Body of pancreas (tissue), 4 donors: ENCODE measurements around the gene PYROXD2. TPM values are rescaled to one million over a fixed set of nuclear protein-coding genes. Genes with fewer than 3 reads are reported as not detected.
A peak's percentile ranks its signal among the peaks of the same experiment; 100 is the strongest.

Source experiments
- ATAC-seq: fragments of 150-250 bp; one replicate; pipeline ENCODE4 v1.9.1; 2016
- DNase-seq, 4 donors: peaks; one replicate each; pipeline ENCODE4 v3.0.0-alpha.2; 2019
- H3K27ac ChIP-seq, 4 donors: fragments of 200-600 bp; sonication (generic); 1 replicate in 3 of 4; 2 replicates in 1 of 4; pipeline versions ENCODE4 v1.5.1 to v1.6.1; 2016 to 2019; ENCODE audit warnings: mild to moderate bottlenecking in 1 of 4, mixed read lengths in 1 of 4, moderate library complexity in 1 of 4
- H3K27me3 ChIP-seq, 2 donors: fragments of 200-600 bp; sonication (generic); one replicate each; pipeline ENCODE4 v1.6.0; 2016; ENCODE audit warnings: mild to moderate bottlenecking in 1 of 2
- H3K36me3 ChIP-seq, 2 donors: fragments of 200-600 bp; sonication (generic); replicated peaks in 1 of 2; 2 replicates each; pipeline ENCODE4 v1.5.1; 2016; ENCODE audit warnings: low read depth in 2 of 2; ENCODE audit not compliant: insufficient read depth in 1 of 2
- H3K4me1 ChIP-seq: fragments of 200-600 bp; sonication (generic); one replicate; pipeline ENCODE4 v1.6.0; 2016
- H3K4me3 ChIP-seq, 2 donors: fragments of 200-600 bp; sonication (generic); 1 replicate in 1 of 2; 2 replicates in 1 of 2; pipeline ENCODE4 v1.5.1; 2016 to 2019
- H3K9me3 ChIP-seq, 3 donors: fragments of 200-600 bp; sonication (generic); 1 replicate in 2 of 3; 2 replicates in 1 of 3; pipeline ENCODE4 v1.5.1; 2016
- CTCF ChIP-seq, 7 experiments: fragments of 450-650 bp in 4 of 7; fragments of 200-600 bp in 3 of 7; sonication (generic) in 3 of 7; IDR thresholded peaks; one replicate each; pipeline ENCODE4 v1.5.1; 2016 to 2019; ENCODE audit warnings: antibody characterized with exemption in 7 of 7
- POLR2A ChIP-seq, 3 donors: fragments of 450-650 bp; IDR thresholded peaks; one replicate each; pipeline ENCODE4 v1.6.1; 2016; ENCODE audit warnings: antibody characterized with exemption in 3 of 3, mild to moderate bottlenecking in 2 of 3
- WGBS, 2 donors: methylation state at CpG; one replicate each; pipeline ENCODE4 v1.1.5; 2017; 5-methylcytosine and 5-hydroxymethylcytosine counted together
- intact Hi-C: fragments of 100-400 bp; cut with DNase I; formaldehyde crosslinking; loops from one replicate; pipeline ENCODE4 v1.15.1; 2023
- total RNA-seq, 2 donors: library from RNA; depleted of rRNA; stranded (reverse); fragments of >200 nt; gene quantifications; one replicate each; pipeline ENCODE4 v1.1.0, GENCODE V29; 2016

The PYROXD2 gene
- total RNA-seq, 2 donors from 2014 or later, result 4.9 to 8.6 TPM

- H3K4me1 ChIP-seq, result peaks cover 21% of the 10 kb centered on the region
- H3K27me3 ChIP-seq, result no peaks in the 10 kb centered on the region
- 39 to 56% methylated on average over 3 of the region's 3 CpGs for WGBS, 2 donors
- ATAC-seq, result peak; percentile 99
- H3K9me3 ChIP-seq, result no peaks in the 10 kb centered on the region
- TF ChIP-seq CTCF (IDR thresholded peaks at IDR 0.05), result no peak
- TF ChIP-seq POLR2A (IDR thresholded peaks at IDR 0.05), result peak in 1 of 3 donors; percentile 22
- H3K36me3 ChIP-seq, result no peaks in the 10 kb centered on the region
- intact Hi-C loops, result no loop called here
- peak overlapping the region; percentile 73 to 88 (median 80) for H3K27ac ChIP-seq
- DNase-seq, result peak; percentile 80 to 92 (median 86)
- H3K4me3 ChIP-seq, result no peak overlapping the region
Observed at GRCh38 chr10:98460837-98461499, 46.0 kb upstream of the PYROXD2 start.

- H3K9me3 ChIP-seq, result no peaks in the 10 kb centered on the region
- no peaks in the 10 kb centered on the region for H3K27me3 ChIP-seq
- no peak overlapping the region for H3K4me3 ChIP-seq
- TF ChIP-seq CTCF (IDR thresholded peaks at IDR 0.05), result no peak
- TF ChIP-seq POLR2A (IDR thresholded peaks at IDR 0.05), result no peak
- H3K4me1 ChIP-seq, result peaks cover 21% of the 10 kb centered on the region
- intact Hi-C loops, result no loop called here
- no peaks in the 10 kb centered on the region for H3K36me3 ChIP-seq
- WGBS, 2 donors, result 85 to 86% methylated on average over 15 of the region's 15 CpGs
- DNase-seq (no peak), ATAC-seq (no peak)
- H3K27ac ChIP-seq, result peak overlapping the region in 2 of 4 donors; percentile 73 to 88
Observed at GRCh38 chr10:98458809-98459784, 44.1 kb upstream of the PYROXD2 start.

- H3K9me3 ChIP-seq, result no peaks in the 10 kb centered on the region
- no peak overlapping the region for H3K27ac ChIP-seq
- no peaks in the 10 kb centered on the region for H3K27me3 ChIP-seq
- peaks cover 21% of the 10 kb centered on the region for H3K4me1 ChIP-seq
- intact Hi-C loops, result no loop called here
- no peaks in the 10 kb centered on the region for H3K36me3 ChIP-seq
- H3K4me3 ChIP-seq, result no peak overlapping the region
- no peak for ATAC-seq
- DNase-seq, result no peak
- TF ChIP-seq CTCF (IDR thresholded peaks at IDR 0.05), result no peak
- TF ChIP-seq POLR2A (IDR thresholded peaks at IDR 0.05), result no peak
- WGBS, 2 donors, result 56 to 57% methylated on average over 7 to 8 of the region's 8 CpGs
Observed at GRCh38 chr10:98457721-98458120, 42.7 kb upstream of the PYROXD2 start.

- intact Hi-C loops, result no loop called here
- no peak for DNase-seq
Observed at GRCh38 chr10:98456686-98457482, 41.9 kb upstream of the PYROXD2 start.

More at GRCh38 chr10:98456686-98457482, 41.9 kb upstream of the PYROXD2 start:
- no peaks in the 10 kb centered on the region for H3K36me3 ChIP-seq
- WGBS, 2 donors, result 70 to 77% methylated on average over 12 of the region's 12 CpGs
- H3K27ac ChIP-seq, result no peak overlapping the region
- no peaks in the 10 kb centered on the region for H3K27me3 ChIP-seq
- H3K4me3 ChIP-seq, result no peak overlapping the region
- TF ChIP-seq CTCF (IDR thresholded peaks at IDR 0.05), result no peak
- no peak for TF ChIP-seq POLR2A (IDR thresholded peaks at IDR 0.05)
- ATAC-seq, result no peak
- H3K4me1 ChIP-seq, result peaks cover 21% of the 10 kb centered on the region
- H3K9me3 ChIP-seq, result no peaks in the 10 kb centered on the region
